CD4-positive, alpha-beta T cell treated with Interleukin-4 for 4 hours (primary cell): ENCODE data around the gene OSBP2.

ENCODE experiments used
- DNase-seq: peaks from one replicate; pipeline ENCODE4 v3.0.0-alpha.2; 2020

The OSBP2 gene

GRCh38 chr22:30821863-30822215 is 127.2 kb downstream of the OSBP2 start:
- DNase-seq, result no peak

GRCh38 chr22:30822216-30823014 is 127.7 kb downstream of the OSBP2 start:
- no peak for DNase-seq

GRCh38 chr22:30823015-30823370 is 128.3 kb downstream of the OSBP2 start:
- DNase-seq, result no peak

- no peak for DNase-seq
These were observed 129.4 kb downstream of the OSBP2 start for GRCh38 chr22:30824096-30824495.

- DNase-seq, result no peak
These were observed 130.0 kb downstream of the OSBP2 start for GRCh38 chr22:30824711-30825110.

GRCh38 chr22:30825711-30826505 is 131.2 kb downstream of the OSBP2 start:
- no peak for DNase-seq

- no peak for DNase-seq
These were observed 132.1 kb downstream of the OSBP2 start for GRCh38 chr22:30826670-30827355.

- no peak for DNase-seq
These were observed 133.0 kb downstream of the OSBP2 start for GRCh38 chr22:30827646-30828045.

GRCh38 chr22:30828187-30829155 is 133.8 kb downstream of the OSBP2 start:
- no peak for DNase-seq

GRCh38 chr22:30829901-30830550 is 135.4 kb downstream of the OSBP2 start:
- DNase-seq, result no peak

- no peak for DNase-seq
These were observed 136.2 kb downstream of the OSBP2 start for GRCh38 chr22:30830907-30831306.

GRCh38 chr22:30832407-30832987 is 137.8 kb downstream of the OSBP2 start:
- DNase-seq, result no peak

- no peak for DNase-seq
These were observed 138.6 kb downstream of the OSBP2 start for GRCh38 chr22:30833322-30833721.

GRCh38 chr22:30837531-30837930 is 142.9 kb downstream of the OSBP2 start:
- no peak for DNase-seq

GRCh38 chr22:30838111-30838510 is 143.4 kb downstream of the OSBP2 start:
- DNase-seq, result no peak

- no peak for DNase-seq
These were observed 146.6 kb downstream of the OSBP2 start for GRCh38 chr22:30841273-30841672.

GRCh38 chr22:30843245-30843644 is 148.6 kb downstream of the OSBP2 start:
- no peak for DNase-seq

GRCh38 chr22:30847583-30847982 is 152.9 kb downstream of the OSBP2 start:
- DNase-seq, result no peak

- no peak for DNase-seq
These were observed 160.6 kb downstream of the OSBP2 start for GRCh38 chr22:30855266-30855665.

GRCh38 chr22:30855677-30856518 is 161.2 kb downstream of the OSBP2 start:
- DNase-seq, result no peak
